Activated CD4-positive, alpha-beta T cell treated with anti-CD3 and anti-CD28 coated beads, Interleukin-2, Interleukin-4, amounts not matched to agents 100 ng/mL and 50 ng/mL, durations not matched to agents 16 hours and 8 hours (primary cell): ENCODE measurements around the gene PMS1.
A peak's percentile ranks its signal among the peaks of the same experiment; 100 is the strongest.
"Not testable (repeated sequence)": the region's sequence is repeated elsewhere in the genome, so short reads cannot be mapped to it uniquely, and the experiment has no call there.

Experiments
- DNase-seq: peaks from one replicate; pipeline ENCODE4 v3.0.0-alpha.2; 2020; ENCODE audit warnings: low spot score

The PMS1 gene

DNA sequence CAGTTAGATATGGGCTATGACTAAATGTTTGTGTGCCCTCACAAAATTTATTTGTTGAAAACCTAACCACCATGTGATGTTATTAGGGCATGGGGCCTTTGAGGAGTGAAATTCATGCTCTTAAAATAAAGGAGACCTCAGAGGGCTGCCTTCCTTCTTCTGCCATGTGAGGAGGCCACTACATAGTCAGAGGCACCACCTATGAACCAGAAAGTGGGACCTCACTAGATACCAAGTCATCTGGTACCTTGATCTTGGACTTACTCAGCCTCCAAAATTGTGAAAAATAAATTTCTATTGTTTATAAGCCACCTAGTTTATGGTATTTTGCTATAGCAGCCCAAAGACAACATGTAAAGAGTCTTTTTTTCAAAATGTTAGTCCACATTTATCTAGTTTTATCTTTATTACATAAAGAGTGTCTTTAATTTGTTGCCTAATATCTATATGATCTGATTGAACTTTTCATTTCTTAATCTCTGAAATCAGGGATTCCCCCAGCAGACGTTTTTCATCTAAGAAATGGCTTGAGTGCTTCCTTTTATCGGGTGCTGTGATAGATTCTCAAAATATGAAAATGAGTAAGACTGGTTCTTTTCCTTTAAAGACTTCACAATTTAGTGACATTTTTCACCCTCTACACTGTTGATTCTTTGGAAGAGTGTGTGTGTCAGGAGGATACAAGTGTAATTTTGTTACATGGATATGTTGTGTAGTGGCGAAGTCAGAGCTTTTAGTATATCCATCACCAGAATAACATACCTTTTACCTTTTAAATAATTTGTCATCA is 34.2 kb downstream of the PMS1 start:
- DNase-seq: peak; percentile 6

DNA sequence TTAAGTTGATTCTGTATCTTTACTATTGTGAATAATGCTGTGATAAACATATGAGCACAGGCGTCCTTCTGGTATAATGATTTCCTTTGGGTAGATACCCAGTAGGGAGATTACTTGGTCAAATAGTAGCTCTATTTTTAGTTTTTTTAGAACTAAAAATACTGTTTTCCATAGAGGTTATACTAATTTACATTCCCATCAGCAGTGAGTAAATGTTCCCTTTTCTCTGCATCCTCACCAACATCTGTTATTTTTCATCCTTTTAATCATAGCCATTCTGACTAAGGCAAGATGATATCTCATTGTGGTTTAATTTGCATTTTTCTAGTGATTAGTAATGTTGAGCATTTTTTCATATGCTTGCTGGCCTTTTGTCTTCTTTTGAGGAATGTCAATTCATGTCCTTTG is 35.1 kb downstream of the PMS1 start:
- peak; percentile 25 for DNase-seq

DNA sequence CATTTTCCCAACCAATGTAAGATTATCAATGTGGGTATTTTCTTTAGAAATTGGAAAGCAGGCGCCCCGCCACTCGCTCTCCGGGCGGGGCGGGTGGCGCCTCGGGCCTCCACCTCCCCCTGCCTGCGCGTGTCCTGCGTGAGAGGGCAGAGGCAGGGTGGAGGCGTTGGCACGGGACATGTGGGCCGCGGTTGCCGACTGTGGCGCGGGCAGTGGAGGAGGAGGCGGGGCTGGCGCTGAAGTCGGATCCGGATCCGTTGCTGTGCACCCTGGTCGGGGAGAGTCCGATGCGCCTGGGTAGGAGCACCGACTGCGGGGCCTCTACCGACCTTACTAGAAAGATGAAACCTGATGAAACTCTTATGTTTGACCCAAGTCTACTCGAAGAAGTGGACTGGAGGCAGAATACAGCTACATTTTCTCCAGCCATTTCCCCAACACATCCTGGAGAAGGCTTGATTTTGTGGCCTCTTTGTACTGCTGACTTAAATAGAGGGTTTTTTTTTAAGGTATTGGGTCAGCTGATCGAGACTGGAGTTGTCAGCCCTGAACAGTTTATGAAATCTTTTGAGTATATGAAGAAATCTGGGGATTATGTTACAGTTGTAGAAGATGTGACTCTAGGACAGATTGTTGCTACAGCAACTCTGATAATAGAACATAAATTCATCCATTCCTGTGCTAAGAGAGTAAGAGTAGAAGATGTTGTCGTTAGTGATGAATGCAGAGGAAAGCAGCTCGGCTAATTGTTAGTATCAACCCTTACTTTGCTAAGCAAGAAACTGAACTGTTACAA is 37.9 kb downstream of the PMS1 start:
- no peak for DNase-seq

DNA sequence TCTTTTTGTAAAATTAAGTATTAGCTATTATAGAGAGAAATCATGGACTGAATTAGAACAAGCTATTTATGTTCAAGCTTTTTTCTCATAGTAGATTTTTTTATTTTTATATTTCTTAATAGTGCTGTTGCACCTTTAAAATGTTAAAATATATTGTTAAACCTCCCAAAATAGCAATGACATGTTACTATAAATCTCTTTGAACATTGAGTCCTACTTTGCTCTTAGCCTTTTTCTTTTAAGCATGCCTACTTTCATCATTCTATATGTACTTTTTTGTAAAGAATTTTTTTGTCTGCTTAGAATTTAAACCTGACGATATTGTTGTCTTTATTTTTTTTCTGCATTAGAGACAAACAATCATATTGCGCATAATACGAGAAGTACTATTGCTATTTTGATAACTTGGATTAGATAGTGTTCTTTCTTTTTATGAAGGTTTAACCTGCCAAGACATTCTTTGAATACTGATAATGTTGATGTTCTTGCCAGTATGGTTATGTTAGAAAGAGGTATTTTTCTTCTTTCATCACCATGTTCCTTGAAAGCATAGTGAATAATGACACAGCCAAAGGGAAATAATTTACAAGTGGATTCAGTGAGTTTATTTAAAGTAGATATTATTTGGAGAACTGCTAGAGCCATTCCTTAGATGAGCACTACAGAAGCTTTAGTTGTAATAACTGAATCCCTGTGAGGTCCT is 40.6 kb downstream of the PMS1 start:
- DNase-seq: no peak

DNA sequence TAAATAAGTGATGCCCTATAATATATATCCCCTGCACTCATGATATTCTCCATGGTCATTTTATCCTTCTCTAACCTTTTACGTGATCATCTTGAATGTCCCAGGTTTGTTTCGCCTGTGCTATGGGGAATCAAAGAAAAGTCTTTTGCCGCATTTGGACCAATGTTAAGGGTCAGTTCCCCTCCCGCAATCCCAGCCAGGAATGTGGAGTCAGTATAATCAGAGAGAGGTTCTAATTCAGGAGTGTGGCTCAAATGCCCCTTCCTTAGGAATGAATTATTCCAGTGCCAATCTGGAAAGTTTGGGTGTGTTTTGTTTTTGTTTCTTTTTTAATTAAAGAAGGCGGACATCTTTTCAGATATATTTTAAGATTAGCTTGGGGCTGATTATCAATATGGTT is 41.8 kb downstream of the PMS1 start:
- DNase-seq: no peak

DNA sequence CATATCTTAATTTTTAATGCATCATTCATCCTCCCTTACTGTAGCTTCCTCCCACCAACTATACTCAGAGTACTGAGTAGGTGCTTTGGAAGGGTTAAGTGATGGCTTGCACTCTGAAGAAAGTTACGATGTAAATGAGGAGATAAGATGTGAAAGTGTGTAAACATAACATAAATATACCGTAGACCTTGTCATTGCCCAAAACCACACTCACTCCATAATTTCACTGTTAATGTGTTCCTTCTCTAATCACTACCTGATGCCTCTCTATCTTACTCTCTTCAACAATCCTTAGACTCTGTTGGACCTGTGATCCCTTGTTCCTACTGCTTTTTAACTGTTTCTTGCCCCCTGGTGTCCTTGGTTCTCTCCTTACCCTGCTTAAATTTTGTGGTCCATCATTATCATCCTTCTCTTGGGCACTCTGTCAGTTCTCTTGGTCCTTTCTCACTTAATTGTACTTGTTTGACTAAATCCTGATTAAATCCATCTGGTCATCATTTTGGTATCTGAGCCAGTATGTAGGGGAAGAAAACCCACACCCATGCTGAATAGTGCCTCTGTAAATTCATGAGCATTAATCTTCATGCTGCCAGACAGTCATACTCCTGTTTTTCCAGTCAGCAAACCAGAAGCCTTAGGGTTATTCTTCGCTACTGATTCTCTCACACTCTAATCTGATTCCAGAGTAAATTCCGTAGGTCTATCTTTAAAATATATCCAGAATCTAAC is 45.0 kb downstream of the PMS1 start:
- no peak for DNase-seq

DNA sequence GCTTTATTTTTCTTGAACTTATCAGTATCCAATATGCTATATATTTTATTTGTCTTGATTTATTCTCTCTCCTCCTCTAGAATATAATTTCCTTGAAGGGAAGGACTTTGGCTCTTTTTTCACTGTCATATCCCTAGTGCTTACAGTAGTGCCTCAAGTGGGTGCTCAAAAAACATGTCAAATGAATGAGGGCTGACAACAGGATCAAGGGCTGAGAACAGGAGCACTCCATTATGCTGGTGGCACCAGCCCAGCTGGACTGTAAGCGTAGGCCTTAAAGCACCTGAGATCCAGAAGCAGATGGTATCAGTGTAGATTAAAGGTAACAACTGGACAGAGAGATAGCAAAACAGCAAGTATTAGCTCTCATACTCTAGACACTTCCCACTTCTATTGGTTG is 46.3 kb downstream of the PMS1 start:
- no peak for DNase-seq

DNA sequence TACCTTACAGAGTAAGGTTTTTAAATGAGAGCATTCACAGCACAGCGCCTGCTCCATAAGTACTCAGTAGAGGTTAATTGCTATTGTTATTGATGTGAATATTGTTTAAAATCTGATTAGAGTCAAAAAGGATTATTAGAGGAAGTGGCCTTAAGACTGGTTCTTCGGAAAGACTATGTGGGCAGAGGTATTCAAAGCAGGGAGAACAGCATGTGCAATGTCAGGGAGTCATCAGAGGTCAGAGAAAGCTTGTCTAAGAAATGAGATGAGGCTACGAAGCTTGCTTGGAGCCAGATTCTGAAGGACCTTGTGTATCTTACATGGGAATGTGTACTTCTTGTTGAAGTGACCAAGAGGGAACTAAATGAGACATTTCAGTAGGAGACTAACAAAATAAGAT is 49.8 kb downstream of the PMS1 start:
- no peak for DNase-seq

DNA sequence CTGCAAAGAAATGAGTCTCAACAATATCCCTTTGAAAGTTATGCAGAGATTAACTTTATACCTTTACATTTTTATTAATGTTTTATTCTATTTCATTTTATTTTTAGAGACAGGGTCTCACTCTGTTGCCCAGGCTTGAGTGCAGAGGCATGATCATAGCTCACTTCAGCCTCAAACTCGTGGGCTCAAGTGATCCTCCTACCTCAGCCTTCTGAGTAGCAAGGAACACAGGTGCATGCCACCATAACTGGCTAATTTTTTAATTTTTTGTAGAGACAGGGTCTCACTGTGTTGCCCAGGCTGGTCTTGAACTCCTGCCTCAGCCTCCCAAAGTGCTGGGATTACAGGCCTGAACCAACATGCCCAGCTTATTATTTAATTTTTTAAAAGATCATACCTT is 50.4 kb downstream of the PMS1 start:
- DNase-seq: not testable (repeated sequence)

DNA sequence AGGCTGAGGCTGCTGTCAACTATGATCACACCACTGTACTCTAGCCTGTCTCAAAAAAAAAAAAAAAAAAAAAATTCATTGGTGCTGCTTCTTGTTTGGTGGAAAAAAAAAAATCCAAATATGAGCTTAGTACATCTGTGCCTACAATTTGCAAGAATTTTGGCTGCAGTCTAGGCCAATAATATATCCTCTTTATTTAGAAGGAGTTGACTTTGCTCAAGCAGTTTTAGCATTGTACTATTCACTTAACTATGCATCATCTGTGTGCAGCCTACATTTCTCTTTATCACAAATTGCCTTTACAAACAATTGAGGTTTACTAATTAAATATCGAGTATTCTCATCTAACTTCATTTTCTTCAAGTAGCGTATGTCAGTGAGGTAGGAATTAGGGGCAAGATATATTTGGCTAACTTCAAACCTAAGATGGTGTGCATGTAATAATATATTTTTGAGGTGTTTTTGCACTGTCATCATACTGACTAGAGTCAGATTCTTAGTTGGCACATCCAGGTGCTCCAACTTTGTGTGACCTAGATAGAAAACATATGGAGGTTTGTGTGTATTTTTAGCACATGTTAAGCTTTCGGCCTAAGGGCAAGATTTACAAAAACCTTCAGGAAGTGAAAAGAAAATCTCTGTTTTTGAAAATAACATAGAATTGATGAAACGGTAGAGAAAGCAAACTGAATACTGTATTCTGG is 51.8 kb downstream of the PMS1 start:
- no peak for DNase-seq

DNA sequence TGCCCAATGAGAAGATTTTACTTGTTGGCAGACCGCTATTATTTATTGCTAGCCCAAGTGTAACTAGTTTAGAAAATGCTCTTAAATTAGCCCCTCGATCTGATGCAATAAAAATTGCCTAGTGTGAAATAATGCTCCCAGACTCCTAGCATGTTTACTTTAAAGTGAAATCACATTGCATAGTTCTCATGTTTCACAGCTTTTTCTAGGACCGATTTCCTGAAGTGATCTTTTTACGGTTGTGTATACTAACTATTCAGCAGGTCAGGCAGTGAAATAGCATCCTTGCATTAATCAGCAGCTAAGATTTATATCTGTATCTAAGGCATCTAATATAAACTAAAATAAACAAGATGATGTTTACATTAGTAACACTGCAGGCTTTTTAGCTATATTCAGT is 52.4 kb downstream of the PMS1 start:
- no peak for DNase-seq

DNA sequence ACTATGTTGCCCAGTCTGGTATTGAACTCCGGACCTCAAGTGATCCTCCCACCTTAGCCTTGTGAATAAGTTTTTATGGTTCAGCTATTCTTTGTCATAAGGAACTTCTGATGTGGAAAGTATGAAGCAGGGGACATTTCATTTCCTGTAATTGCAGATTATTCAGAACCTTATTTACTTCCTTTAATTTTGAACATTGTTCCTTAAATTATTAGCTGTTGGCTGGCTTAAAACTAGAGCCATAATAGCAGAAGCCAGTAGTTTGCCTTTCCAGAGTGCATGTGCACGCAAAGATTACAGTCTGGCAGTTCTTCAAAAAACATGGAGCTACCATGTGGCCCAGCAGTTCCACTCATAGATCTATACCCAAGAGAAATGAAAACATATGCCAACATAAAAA is 53.1 kb downstream of the PMS1 start:
- no peak for DNase-seq

DNA sequence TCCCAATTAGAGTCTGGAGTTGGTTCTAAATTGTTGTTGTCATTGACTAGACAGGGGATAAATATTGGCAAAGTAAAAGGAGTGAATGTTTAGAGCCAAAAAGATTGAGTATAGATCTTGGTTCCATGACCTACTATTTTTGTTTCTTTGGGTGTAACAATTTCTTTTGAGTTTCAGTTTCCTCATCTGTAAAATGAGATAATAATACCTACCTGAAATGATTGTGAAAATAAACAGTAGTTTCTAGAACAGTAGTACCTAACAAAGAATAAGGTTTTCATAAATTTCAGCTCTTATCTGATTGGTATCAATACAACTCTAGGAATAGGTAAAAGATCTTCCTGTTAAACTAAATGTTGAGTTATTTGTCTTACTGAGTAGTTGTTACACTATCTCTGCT is 56.8 kb downstream of the PMS1 start:
- DNase-seq: no peak

DNA sequence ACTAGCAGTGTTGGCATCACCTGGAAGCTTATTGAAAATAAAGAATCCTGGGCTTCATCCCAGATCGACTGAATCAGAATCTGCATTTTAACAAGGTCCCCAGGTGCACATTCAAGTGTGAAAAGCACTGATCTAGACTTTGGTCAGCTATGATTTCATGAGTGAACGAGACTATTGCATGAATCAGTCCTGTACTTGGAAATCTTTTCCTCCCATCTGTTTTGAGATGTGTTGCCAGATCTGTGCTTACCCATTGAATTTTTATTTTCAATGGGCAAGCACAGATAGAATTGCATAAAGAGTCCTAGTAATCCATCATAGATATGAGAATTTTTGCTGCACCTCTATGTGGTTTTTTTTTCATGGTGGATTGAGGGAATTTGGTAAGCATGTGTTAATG is 64.0 kb downstream of the PMS1 start:
- no peak for DNase-seq

DNA sequence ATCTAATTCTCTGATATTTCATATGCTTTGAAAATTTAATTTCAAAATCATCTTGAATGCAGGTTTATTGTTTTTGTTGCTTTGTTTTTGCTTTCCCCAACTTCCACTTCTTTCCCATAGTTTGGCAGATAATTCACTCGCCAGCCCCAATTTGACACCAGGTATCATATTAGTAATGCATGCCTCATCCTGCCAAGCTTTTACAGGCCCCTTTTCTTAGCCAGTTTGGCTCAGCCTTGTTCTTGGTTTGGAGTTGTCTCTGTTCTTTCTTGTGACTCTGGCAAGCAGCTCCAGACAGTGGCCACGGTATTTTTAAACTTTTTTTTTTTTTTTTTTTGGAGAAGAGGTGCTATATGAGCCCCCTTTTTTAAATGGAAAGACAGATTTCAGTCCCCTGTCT is 65.3 kb downstream of the PMS1 start:
- DNase-seq: no peak

DNA sequence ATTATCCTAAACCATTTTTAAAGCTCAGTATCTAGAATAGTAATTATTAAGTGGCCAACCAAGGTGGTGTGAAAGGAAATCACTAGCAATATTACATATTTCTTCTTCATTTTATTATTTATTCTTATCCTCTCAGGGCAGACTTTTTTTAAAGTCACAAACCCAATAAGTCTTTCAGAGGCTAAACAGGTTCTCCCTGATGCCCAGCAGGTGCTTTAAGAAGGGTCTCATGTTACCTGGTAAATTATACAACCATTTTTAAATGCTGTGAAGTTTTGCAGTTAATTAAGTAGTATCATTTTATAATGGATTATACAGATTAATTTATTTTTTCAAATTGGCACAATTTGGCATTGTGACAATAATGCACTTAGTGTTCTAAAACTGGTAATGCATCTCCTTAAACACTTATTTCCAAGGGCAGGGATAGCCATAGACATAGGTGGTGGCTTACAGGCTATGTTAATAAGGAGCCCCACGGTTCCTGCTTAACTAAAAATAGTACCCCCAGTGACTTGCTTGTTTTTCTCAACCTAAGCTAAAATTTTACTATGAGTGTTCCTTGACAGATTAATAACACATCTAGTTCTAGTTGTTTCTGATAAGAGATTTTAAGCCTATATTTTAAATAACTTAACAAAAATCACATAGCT is 67.0 kb downstream of the PMS1 start:
- no peak for DNase-seq

DNA sequence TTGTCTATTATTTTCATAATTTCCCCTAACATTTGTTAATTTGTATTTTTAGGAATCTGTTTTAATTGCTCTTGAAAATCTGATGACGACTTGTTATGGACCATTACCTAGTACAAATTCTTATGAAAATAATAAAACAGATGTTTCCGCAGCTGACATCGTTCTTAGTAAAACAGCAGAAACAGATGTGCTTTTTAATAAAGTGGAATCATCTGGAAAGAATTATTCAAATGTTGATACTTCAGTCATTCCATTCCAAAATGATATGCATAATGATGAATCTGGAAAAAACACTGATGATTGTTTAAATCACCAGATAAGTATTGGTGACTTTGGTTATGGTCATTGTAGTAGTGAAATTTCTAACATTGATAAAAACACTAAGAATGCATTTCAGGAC is 69.9 kb downstream of the PMS1 start:
- no peak for DNase-seq

DNA sequence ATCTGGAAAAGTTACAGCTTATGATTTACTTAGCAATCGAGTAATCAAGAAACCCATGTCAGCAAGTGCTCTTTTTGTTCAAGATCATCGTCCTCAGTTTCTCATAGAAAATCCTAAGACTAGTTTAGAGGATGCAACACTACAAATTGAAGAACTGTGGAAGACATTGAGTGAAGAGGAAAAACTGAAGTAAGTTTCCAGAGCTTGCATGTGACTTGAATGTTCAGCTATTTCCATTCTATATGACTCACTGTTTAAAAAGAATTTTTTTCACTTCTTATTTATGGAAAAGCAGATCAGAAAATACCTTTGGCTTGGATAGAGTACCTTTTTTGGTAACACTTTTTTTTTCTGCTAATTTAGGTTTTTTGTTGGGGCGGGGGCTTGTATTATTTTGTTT is 70.7 kb downstream of the PMS1 start:
- no peak for DNase-seq

DNA sequence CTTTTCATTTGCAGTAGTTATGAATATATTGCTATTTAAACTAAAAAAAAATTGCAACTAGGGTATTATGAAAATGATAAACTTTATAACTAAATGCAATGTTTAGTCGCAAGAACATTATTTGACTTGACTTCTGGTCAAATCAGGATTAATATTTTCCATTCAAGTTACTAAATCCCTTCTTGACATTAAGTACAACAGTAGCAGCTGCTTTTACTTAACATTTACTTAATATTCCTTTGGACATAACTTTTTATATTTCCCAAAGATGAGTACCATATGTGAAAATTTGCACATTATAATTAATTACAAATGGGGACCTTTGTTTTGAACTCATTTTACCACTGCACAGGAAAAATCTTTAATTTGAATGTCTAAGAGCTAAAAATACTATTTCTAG is 74.0 kb downstream of the PMS1 start:
- no peak for DNase-seq

DNA sequence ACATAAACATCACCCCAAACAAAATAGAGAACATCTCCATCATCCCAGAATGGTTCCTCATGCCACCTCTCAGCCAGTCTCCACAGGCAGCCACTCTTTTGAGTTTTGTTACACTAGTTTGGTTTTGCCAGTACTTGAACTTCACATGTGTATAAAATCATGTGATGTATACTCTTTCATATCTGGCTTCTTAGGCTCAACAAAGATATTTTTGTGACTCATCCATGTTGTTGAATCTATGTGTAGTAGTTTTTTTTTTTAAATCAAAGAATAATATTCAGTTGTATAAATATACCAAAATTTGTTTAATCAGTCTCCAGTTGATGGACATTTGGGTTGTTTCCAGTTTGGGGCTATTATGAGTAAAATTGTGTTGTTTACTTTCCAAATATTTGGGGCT is 75.9 kb downstream of the PMS1 start:
- DNase-seq: no peak

DNA sequence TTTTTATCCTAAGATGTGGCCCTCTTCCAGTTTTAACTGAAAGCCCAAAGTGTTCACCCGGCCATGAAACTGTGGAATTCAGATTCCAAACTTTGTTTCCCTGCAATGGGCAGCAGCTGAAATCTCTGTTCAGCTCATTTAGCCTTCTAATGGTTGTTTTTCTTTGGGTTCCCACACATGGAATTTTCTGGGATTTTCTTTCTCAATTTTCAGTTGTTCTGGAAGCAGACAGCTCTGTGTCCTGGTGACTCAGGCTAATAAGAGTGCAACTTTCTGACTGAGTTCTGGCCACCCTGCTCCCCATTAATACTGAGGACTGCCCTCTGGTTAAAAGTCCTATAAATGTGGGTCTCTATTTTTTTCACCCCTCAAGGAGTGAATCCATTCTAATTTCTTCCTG is 78.5 kb downstream of the PMS1 start:
- DNase-seq: no peak
